Panc1 (cell line): ENCODE results near the gene PKD1L1. TPM values are rescaled to one million over a fixed set of nuclear protein-coding genes. Genes with fewer than 3 reads are reported as not detected.

Source experiments
- ATAC-seq: fragments of 200-7000 bp; cut with Tn5 transposase; 2 replicates; pipeline ENCODE4 v1.9.1; 2020; ENCODE audit warnings: mild to moderate bottlenecking, moderate library complexity
- BruUV-seq: library from RNA; stranded (reverse); fragments of 400-500 nt; replicated peaks from 2 replicates; lab custom pipeline; 2021; lab: Mats Ljungman, UMichigan
- CTCF ChIA-PET: fragments of 300-600 bp; sonication (Branson Sonifier 250); formaldehyde crosslinking; loops from one replicate; lab custom pipeline; 2022; ENCODE audit warnings: antibody characterized with exemption; lab: Charles Lee
- POLR2A ChIA-PET: fragments of 300-600 bp; sonication (Branson Sonifier 250); formaldehyde crosslinking; loops from one replicate; lab custom pipeline; 2022; ENCODE audit warnings: antibody characterized with exemption; lab: Charles Lee
- DNase-seq: peaks from one replicate; pipeline ENCODE4 v3.0.0-alpha.2; 2010; ENCODE audit warnings: low read depth, low spot score
- H3K27ac ChIP-seq: 2 replicates; pipeline ENCODE4 v1.5.1; 2011; ENCODE audit warnings: mild to moderate bottlenecking, low read length, inconsistent platforms
- H3K27me3 ChIP-seq: fragments of 200-500 bp; sonication (Bioruptor generic); 2 replicates; pipeline ENCODE4 v1.6.0; 2014; ENCODE audit warnings: low read length, inconsistent platforms; ENCODE audit not compliant: control insufficient read depth, insufficient read depth
- H3K36me3 ChIP-seq: fragments of 200-500 bp; sonication (Bioruptor generic); 2 replicates; pipeline ENCODE4 v1.5.1; 2014; ENCODE audit warnings: inconsistent platforms, mild to moderate bottlenecking, low read length, moderate library complexity; ENCODE audit not compliant: control insufficient read depth, insufficient read depth
- H3K4me1 ChIP-seq: 2 replicates; pipeline ENCODE4 v1.5.1; 2011; ENCODE audit warnings: inconsistent platforms, mild to moderate bottlenecking, low read length, moderate library complexity; ENCODE audit not compliant: control insufficient read depth, insufficient read depth
- H3K4me3 ChIP-seq, 2 experiments: 2 replicates each; pipeline ENCODE4 v1.5.1; 2011 to 2012; ENCODE audit warnings: low read depth in 2 of 2, low read length in 2 of 2, mild to moderate bottlenecking in 2 of 2, inconsistent platforms in 1 of 2, moderate library complexity in 1 of 2
- H3K9me3 ChIP-seq: fragments of 200-500 bp; sonication (Bioruptor generic); 2 replicates; pipeline ENCODE4 v1.5.1; 2014; ENCODE audit warnings: low read depth, mild to moderate bottlenecking, inconsistent platforms, low read length, moderate library complexity; ENCODE audit not compliant: control insufficient read depth, insufficient read depth
- POLR2AphosphoS5 ChIP-seq: IDR thresholded peaks from 2 replicates; pipeline ENCODE4 v1.6.1; 2012; ENCODE audit warnings: mild to moderate bottlenecking, low read depth, low read length, moderate library complexity
- SIN3A ChIP-seq: IDR thresholded peaks from 2 replicates; pipeline ENCODE4 v1.6.1; 2012; ENCODE audit warnings: low read depth, mild to moderate bottlenecking, low read length, moderate library complexity, borderline replicate concordance; ENCODE audit not compliant: insufficient read depth
- TCF7L2 ChIP-seq: IDR thresholded peaks from 2 replicates; pipeline ENCODE4 v1.6.1; 2011; ENCODE audit warnings: mild to moderate bottlenecking, low read depth, low read length, inconsistent platforms
- in situ Hi-C: cut with HindIII; loops from 2 replicates; pipeline ENCODE4 v1.10.0; 2016; ENCODE audit warnings: low sequenced_read_pairs, low pct_unique_long_range_greater_than_20kb
- intact Hi-C: fragments of 100-400 bp; cut with micrococcal nuclease; formaldehyde crosslinking; loops from one replicate; pipeline ENCODE4 v1.10.0; 2022; ENCODE audit not compliant: unreplicated experiment
- total RNA-seq: library from RNA; stranded (reverse); gene quantifications from one replicate; pipeline ENCODE4 v1.2.1, GENCODE V29; 2021; ENCODE audit not compliant: unreplicated experiment
- TF ChIP-seq, protein P1 (sequence below): fragments of 450-650 bp; IDR thresholded peaks from 2 replicates; pipeline ENCODE4 v1.5.1; 2017; ENCODE audit warnings: mild to moderate bottlenecking
- TF ChIP-seq, protein P2 (sequence below), 2 experiments: IDR thresholded peaks; 2 replicates each; pipeline ENCODE4 v1.6.1; 2011 to 2012; ENCODE audit warnings: low read depth in 2 of 2, control low read depth in 1 of 2, low read length in 1 of 2, mild to moderate bottlenecking in 1 of 2, moderate library complexity in 1 of 2; ENCODE audit not compliant: insufficient read depth in 1 of 2

PKD1L1 gene
- total RNA-seq, 1 experiment from 2014 or later, result 2.2 TPM

DNA sequence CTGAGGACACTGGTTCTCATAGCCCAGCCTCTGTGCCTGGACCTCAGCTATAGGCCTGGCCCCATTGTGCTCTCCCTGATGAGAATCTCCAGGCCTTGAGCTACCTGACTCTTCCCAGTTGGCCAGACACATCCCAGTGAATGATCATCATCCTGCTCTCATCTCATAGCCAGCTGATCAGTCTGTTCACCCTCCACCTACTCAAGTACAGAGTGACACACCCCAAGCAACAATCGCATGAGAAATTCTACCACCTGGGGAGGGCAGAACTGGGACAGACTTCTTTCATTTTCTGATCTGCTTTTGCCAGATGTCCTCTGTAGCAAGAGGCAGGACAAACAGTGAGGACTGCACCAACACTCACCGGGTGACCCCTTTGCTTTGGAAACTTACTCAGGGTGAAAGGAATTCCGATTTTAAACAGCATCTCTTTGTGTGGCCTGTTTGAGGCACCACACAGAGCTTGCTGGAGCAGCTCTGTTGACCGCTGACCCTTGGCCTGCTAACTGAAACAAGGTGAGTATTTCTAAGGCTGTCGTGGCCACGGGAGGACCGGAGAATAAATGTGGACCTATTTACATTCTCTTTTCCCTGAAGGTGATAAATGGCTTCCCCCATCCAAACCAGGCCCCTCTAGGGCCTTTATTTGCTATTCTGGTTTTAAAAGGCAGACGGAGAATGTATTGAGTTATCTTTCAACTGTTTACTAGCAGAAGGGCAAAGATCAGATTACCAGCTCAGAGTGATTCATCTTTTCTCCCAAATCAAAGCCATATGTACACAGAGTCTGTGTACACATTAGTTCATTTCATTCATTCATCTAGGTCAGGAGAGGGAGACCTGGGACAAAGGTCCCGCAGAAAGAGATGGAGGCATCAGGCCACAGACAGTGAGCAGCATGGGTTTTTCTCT, 184.9 kb downstream of the PKD1L1 start:
- BruUV-seq, result TSS peak; percentile 98
- Histone ChIP-seq H3K27ac (peak overlapping the region; percentile 100), H3K9me3 (no peaks in the 10 kb centered on the region; the same call in 1 of the 2 replicates), H3K4me1 (peaks cover 38% of the 10 kb centered on the region), H3K27me3 (no peaks in the 10 kb centered on the region), H3K36me3 (no peaks in the 10 kb centered on the region), H3K4me3 (peak overlapping the region in 1 of 2 experiments; percentile 15; a peak in 1 of 4 replicates)
- in situ Hi-C loops, result no loop called here
- ChIA-PET CTCF (interaction anchor here (0.7 to 1.5 kb wide), 4 partner anchors 21 to 152 kb away, joined by 3 to 5 read pairs (median 3); no protein-coding TSS in a partner anchor), POLR2A (interaction anchor here (0.6 to 2.1 kb wide), 9 partner anchors 9 to 209 kb away, joined by 3 to 6 read pairs (median 4); partner anchors contain the start of gene TNS3)
- DNase-seq (peak; percentile 96), ATAC-seq (peak; percentile 91)
- intact Hi-C loops, result loop anchor here (1.0 to 2.0 kb wide), 3 partner anchors 23 to 183 kb away; no protein-coding TSS in a partner anchor
- TF ChIP-seq, protein P1, sequence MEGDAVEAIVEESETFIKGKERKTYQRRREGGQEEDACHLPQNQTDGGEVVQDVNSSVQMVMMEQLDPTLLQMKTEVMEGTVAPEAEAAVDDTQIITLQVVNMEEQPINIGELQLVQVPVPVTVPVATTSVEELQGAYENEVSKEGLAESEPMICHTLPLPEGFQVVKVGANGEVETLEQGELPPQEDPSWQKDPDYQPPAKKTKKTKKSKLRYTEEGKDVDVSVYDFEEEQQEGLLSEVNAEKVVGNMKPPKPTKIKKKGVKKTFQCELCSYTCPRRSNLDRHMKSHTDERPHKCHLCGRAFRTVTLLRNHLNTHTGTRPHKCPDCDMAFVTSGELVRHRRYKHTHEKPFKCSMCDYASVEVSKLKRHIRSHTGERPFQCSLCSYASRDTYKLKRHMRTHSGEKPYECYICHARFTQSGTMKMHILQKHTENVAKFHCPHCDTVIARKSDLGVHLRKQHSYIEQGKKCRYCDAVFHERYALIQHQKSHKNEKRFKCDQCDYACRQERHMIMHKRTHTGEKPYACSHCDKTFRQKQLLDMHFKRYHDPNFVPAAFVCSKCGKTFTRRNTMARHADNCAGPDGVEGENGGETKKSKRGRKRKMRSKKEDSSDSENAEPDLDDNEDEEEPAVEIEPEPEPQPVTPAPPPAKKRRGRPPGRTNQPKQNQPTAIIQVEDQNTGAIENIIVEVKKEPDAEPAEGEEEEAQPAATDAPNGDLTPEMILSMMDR, result no peak; the same call in 1 of the 2 replicates
- TF ChIP-seq SIN3A, result peak; percentile 61; the same call in 1 of the 2 replicates
- TF ChIP-seq POLR2AphosphoS5, result peak; percentile 96
- TF ChIP-seq, protein P2, sequence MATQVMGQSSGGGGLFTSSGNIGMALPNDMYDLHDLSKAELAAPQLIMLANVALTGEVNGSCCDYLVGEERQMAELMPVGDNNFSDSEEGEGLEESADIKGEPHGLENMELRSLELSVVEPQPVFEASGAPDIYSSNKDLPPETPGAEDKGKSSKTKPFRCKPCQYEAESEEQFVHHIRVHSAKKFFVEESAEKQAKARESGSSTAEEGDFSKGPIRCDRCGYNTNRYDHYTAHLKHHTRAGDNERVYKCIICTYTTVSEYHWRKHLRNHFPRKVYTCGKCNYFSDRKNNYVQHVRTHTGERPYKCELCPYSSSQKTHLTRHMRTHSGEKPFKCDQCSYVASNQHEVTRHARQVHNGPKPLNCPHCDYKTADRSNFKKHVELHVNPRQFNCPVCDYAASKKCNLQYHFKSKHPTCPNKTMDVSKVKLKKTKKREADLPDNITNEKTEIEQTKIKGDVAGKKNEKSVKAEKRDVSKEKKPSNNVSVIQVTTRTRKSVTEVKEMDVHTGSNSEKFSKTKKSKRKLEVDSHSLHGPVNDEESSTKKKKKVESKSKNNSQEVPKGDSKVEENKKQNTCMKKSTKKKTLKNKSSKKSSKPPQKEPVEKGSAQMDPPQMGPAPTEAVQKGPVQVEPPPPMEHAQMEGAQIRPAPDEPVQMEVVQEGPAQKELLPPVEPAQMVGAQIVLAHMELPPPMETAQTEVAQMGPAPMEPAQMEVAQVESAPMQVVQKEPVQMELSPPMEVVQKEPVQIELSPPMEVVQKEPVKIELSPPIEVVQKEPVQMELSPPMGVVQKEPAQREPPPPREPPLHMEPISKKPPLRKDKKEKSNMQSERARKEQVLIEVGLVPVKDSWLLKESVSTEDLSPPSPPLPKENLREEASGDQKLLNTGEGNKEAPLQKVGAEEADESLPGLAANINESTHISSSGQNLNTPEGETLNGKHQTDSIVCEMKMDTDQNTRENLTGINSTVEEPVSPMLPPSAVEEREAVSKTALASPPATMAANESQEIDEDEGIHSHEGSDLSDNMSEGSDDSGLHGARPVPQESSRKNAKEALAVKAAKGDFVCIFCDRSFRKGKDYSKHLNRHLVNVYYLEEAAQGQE (IDR thresholded peaks at IDR 0.05; ENCODE audit: insufficient read depth in 1 of 2, low read depth in 2 of 2, low read length in 1 of 2), result peak in 1 of 2 experiments; percentile 66; a peak in 2 of 4 replicates
- peak; percentile 99 for TF ChIP-seq TCF7L2

DNA sequence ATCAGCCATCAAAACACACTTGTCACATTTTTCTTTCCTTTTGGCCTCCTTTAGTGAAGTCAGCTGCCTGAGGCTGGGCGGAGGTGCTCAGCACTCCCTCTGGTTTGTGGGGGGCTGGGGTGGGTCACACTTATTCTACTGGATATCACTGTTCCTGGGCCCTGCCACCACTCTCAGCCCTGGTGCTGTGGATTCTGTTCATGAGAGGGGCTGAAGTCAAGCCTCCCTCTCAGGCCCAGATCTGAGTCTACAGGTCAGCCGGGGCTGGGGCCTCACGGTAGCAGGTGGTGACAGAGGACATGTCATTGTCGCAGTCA, 185.6 kb downstream of the PKD1L1 start:
- DNase-seq, result no peak
- H3K27me3 ChIP-seq, result no peaks in the 10 kb centered on the region
- H3K4me3 ChIP-seq, result no peak overlapping the region
- ChIA-PET POLR2A (interaction anchor here (0.6 to 2.1 kb wide), 6 partner anchors 9 to 209 kb away, joined by 3 to 6 read pairs (median 4); partner anchors contain the start of gene TNS3), CTCF (interaction anchor here (0.8 to 1.0 kb wide), 2 partner anchors 57 to 152 kb away, joined by 3 read pairs; no protein-coding TSS in a partner anchor)
- no peaks in the 10 kb centered on the region for H3K9me3 ChIP-seq
- intact Hi-C loops, result loop anchor here (1.0 to 2.0 kb wide), 3 partner anchors 24 to 182 kb away; no protein-coding TSS in a partner anchor
- H3K4me1 ChIP-seq, result peaks cover 43% of the 10 kb centered on the region
- peak overlapping the region; percentile 100 for H3K27ac ChIP-seq
- ATAC-seq, result no peak; the same call in 1 of the 2 replicates
- in situ Hi-C loops, result no loop called here
- BruUV-seq, result no TSS peak
- TF ChIP-seq SIN3A (no peak), TCF7L2 (no peak), POLR2AphosphoS5 (no peak)
- TF ChIP-seq, protein P2 (IDR thresholded peaks at IDR 0.05; ENCODE audit: insufficient read depth in 1 of 2, low read depth in 2 of 2, low read length in 1 of 2), result no peak
- TF ChIP-seq, protein P1, result no peak
- H3K36me3 ChIP-seq, result no peaks in the 10 kb centered on the region
